Smooth muscle cell of the brain vasculature (primary cell): ENCODE measurements around the gene TMIGD3.

Experiments used
- DNase-seq: peaks from one replicate; pipeline ENCODE4 v3.0.0-alpha.2; 2012; ENCODE audit warnings: low read depth, low spot score

Gene TMIGD3

DNA sequence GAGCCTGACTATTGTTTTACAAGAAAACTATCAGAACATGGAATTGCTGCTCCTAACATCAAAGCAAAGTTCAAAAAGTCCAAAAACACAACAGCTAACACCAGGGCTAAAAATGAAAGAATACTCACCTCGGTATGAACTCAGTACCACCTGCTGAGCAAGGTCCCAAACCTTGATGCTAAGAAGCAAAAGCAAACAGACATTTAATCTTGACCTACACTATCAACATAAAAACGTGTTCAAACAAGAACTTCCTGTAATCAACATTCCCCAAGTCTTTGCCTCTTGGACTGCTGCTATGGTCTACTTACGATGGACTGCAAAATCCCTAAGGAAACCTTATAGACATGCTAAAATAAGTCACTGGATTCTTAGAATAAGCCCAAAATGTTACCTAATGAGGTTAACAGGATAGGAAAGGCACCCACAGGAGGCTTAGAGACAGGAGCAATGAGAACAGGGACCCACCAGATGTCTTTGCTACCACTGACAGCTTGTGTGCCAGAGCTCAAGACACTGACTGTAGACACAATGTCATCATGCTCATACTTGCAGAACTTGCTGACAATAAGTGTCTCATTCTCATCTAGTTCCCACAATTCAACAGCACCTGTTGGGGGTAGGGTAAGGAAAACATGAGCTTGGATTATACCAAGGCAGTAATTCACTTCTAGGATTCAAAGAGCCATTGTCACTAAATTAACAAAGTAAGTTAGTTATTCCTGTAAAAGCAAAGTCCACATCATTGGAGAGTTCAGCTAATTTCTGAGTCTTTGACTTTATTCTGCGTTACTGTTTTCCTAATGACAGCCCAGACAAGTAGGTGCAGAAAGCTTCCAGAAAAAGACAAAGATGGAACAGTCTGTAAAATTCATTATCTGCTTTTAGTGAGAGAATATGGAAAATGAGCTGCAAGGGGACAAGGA lies 56.2 kb downstream of the TMIGD3 start:
- DNase-seq = no peak

DNA sequence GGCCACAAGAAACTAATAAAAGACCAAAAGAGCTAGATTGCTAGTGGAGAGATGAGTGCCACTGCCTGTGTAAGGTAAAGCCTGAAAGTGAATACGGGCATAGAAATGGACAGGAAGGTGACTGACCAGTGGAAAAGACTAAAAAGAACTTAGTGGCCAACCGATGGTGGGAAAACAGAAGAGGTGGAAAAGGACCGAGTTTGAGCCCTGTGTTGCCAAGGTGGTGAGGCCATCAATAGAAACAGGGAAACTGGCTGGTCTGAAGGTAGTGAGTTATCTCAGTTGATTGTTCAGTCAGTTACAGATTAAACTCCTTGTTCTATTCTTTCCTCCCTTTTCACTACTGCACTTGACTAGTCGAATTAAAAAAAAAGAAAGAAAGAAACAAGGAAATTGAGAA lies 56.9 kb downstream of the TMIGD3 start:
- no peak for DNase-seq

DNA sequence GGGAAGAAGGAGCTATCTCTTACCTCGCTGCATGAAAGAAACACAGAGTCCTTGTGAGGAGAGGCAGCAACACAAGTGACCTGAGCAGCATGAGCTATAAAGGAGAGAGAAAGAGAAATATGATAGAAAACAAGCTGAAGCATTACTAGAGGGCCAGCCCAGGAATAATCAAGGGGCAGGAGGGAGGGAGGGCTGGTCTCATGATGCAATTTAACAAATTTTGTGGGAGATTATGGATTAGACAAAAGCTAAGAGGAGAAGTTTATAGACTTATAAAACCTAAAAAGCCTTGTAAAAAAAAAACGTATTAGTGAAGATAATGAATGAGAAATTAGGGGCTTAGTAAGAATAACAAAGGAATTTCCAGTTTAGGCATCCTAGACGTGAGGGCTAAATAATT lies 59.4 kb downstream of the TMIGD3 start:
- DNase-seq = no peak

DNA sequence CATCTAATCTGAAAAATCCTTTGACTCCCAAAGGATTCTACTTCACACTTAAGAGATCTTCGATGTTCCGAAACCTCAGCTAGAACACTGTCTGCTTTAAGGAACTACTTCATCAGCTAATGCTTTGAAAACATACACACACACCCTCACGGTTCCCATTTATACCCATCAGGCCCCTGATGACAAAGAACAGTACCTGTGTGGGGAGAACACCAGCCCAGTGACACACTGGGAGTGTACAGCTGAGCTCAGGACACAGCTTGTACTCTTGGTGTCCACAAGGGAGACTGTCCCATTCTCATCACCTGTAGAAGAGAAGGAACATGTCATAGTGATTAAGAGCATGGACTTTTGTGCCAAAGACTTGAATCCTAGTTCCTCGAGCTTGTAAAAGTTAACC lies 61.0 kb downstream of the TMIGD3 start:
- no peak for DNase-seq

DNA sequence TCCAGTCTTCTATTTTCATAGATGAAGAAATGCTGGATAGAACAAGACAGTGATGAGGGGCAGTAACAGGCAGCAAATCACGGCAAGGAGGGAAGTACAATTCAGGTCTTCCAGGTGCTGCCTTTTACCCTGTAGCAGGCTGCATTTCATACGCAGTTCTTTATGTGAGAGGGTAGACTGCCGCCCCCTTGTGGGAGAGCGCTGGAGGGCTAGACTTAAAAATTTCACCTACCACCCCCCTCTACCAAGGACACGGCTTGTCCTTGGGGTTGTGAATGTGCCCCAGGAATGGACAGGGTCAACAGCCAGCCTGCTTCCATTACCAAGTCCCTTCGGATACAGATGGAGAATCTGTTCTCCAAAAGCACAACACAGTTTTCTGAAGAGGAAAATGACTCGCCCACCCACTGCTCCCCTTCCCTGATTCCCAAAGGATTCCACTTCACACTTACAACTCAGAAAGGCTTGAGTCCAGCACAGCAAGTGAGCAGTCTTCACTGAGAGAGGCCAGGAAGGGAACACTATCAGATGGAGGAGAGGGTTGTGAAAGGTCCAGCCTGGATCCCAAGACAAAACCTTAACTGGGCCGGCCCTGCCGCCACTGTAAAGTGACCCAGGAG lies 61.8 kb downstream of the TMIGD3 start:
- no peak for DNase-seq

DNA sequence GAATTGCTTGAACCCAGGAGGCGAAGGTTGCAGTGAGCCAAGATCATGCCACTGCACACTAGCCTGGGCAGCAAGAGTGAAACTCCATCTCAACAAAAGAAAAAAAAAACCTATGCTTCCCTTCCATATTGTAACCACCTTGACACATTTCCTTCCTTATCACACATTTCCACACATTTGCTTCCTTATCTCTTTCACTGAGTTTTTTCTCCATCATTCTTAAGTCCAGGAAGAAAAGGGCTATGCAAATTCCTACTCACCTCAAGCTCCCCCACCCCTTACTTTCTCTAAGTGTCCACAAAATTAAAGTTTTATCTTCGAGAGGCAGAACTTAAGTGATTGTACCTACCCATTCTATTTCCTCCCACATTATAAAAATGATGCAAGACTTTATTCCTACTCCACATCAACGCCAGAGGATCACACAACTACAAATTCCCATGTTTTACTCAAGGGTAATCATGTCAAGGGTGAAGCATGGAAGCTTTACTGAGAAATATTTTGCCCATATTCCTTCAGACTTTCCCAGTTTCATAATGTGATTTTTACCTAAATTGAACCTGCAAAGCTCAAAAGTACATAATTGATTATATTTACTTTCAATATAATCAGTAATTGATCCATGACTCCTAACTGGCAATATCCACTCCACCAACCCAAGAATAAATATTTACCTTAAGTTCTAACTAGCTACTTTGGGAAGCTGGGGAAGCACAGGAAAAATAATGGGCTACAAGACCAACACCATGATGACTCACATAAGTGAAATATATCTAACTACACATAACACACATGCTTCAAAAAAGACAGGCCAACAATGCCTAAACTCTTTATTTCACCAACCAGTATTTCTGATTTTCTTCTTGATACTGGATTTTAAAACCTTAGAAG lies 63.7 kb downstream of the TMIGD3 start:
- no peak for DNase-seq

DNA sequence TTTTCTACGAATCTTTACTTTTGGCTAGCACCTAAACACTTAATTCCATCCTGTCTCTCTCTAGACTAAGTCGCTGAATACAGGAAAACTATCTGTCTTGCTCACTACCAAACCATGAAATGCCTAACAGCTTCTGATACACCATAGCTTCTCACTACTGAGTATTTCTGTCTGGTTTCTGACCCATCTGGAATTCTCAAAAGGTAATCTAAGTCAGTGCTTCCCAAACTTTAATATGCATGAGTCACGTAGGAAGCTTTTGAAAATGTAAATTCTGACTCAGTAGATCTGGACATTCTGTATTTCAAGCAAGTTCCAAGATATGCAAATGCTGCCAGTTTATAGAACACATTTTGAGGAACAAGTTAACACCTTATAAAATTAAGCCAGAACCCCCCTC lies 66.7 kb downstream of the TMIGD3 start:
- DNase-seq = no peak
